Left lobe of liver (tissue), 2 donors: ENCODE results near the gene HASPIN. TPM values are rescaled to one million over a fixed set of nuclear protein-coding genes. Genes with fewer than 3 reads are reported as not detected.
A peak's percentile ranks its signal among the peaks of the same experiment; 100 is the strongest.
"Not testable (repeated sequence)": the region's sequence is repeated elsewhere in the genome, so short reads cannot be mapped to it uniquely, and the experiment has no call there.

ENCODE experiments used
- ATAC-seq: fragments of 200-7000 bp; cut with Tn5 transposase; one replicate; pipeline ENCODE4 v1.9.1; 2020; ENCODE audit warnings: mild to moderate bottlenecking, moderate library complexity
- DNase-seq: peaks from one replicate; pipeline ENCODE4 v3.0.0-alpha.2; 2020; ENCODE audit warnings: low spot score
- total RNA-seq: library from RNA; stranded (reverse); gene quantifications from one replicate; pipeline ENCODE4 v1.2.1, GENCODE V29; 2021
- donor health status: DM: no; HTN: no; CAD: no; lungs with moderate emphysema.
- donor health status: DM: no; HTN: yes; CAD: no.

HASPIN gene
- total RNA-seq, 1 donor from 2014 or later = 0.05 TPM

DNA sequence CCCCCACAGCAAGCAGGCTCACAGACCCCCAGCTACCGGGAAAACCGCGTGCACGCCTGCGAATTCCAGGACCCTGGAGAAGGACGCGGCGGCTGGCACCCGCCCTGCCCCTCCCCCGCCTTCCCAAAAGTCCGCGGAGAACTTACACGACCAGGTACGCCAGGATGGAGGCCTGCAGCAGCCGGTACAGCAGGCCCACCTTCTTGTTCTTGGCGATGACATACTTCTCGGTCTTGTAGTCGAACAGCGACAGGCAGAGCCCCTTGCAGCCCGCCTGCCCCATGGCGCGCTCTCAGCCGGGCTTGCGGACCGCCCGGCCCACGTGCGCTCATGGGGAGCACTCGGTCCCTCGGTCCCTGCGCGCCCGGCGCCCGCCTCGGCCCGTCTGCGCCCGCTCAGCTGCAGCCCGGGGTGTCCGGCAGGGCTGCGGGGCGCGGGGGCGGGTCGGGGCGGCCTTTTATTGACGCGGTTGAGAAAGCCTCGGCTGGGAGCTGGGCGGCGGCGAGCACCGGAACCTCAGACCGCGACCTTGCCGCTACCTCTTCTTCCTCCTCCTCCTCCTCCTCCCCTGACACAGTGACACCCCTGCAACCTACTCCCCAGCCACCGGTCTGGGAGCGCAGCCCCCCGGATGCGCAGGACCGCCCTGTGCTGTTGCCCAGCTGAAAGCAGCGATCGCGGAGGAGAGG is 27.8 kb upstream of the HASPIN start, which contains the start of gene P2RX5:
TSS of gene P2RX5 (minus strand) at position 433 of the 689 bp plus-strand sequence. CDS start at position 283, 150 bp downstream.
- DNase-seq = no peak
- peak; percentile 63 for ATAC-seq

GRCh38 chr17:3697103-3697476 is 26.6 kb upstream of the HASPIN start:
- ATAC-seq (no peak), DNase-seq (no peak)

- DNase-seq (no peak), ATAC-seq (no peak)
These were observed 25.6 kb upstream of the HASPIN start for GRCh38 chr17:3698139-3698538.

DNA sequence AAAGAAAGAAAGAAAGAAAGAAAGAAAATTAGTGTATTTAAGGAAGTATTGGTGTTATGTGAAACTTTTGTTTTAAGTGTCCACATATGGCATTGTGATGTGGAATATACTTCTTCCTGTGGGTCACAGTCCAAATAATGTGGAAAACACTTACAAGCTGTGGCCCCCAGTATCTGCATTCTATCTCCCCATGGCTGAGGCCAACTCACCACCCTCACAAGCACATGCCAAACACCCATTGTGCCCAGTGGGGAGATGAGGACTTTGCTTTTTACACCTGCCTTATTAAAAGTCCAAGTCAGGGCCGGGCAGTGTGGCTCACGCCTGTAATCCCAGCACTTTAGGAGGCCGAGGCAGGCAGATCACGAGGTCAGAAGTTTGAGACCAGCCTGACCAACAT is 23.8 kb upstream of the HASPIN start:
- DNase-seq (no peak), ATAC-seq (no peak)

DNA sequence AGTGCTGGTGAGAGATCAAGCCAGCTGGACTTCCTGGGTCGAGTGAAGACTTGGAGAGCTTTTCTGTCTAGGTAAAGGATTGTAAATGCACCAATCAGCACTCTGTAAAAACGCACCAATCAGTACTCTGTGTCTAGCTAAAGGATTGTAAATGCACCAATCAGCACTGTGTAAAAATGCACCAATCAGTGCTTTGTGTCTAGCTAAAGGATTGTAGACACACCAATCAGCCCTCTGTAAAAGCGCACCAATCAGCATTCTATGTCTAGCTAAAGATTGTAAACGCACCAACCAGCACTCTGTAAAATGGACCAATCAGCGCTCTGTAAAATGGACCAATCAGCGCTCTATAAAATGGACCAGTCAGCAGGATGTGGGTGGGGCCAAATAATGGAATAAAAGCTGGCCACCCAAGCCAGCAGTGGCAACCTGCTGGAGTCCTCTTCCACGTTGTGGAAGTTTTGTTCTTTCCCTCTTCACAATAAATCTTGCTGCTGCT is 21.6 kb upstream of the HASPIN start:
- ATAC-seq, DNase-seq: not testable (repeated sequence)

DNA sequence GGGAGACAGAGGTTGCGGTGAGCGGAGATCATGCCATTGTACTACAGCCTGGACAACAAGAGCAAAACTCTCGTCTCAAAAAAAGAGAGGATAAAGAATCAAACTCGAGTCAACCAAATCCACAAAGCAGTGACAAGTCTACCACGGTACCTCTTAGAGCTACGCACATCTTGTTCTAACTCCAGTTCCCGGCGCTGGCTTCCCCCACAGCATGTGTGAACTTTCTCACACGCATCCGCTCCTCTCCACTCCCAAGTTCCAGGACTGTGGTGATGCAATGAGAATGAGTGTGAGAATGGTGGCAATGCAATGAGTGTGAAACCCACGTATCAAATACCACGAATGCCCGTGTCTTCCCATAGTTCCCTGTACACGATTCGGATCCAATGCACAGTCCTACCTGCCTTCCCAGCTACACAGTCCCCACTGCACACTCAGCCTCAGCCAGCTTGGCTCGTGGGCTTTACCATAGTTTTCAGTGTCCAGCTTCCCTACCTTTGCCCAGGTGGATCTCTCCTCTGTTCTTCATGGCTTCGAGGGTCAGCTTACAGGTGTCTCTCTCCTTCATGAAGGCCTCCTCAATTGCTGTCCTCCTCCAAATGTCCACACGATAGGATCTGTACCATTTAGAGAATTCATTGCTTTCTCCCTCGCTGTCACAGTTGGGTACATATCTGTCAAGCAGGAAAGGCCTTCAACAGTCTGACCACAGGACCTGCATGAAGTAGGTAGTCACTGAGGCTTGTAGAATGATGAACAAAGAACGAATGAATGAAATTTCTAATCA is 18.6 kb upstream of the HASPIN start:
- no peak for DNase-seq
- no peak for ATAC-seq

DNA sequence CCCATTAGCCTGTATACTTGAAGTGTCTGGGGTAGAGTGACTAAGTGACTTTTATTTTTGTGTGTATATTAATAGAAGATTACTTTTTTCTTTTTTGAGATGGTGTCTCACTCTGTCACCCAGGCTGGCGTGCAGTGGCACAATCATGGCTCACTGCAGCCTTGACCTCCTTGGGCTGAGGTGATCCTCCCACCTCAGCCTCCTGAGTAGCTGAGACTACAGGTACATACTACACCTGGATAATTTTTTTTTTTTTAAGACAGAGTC is 18.1 kb upstream of the HASPIN start:
- not testable (repeated sequence) for DNase-seq, ATAC-seq

DNA sequence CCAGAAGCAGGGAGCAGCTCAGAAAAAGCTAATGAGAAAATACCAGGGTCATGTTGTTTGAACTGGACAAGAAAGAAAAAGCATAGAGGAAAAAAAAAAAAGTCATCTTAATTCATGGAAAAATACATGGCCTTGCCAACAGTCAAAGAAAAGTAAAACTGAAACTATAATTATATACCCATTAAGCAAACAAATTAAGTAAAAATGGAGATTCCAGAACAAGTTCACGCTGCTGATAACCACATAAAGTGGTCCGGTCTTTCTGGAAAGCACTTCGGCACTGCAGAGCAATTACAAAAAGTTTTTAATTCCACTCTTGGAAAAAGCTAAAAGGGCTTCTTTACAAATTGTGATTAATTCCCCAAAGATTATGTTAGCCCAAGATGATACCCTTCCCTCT is 15.3 kb upstream of the HASPIN start:
- DNase-seq (no peak), ATAC-seq (no peak)

GRCh38 chr17:3710951-3711383 is 12.7 kb upstream of the HASPIN start:
- DNase-seq = no peak
- ATAC-seq = no peak

- DNase-seq = no peak
These were observed 10.8 kb upstream of the HASPIN start for GRCh38 chr17:3712811-3713463.

GRCh38 chr17:3715296-3715695 is 8.4 kb upstream of the HASPIN start:
- DNase-seq (no peak), ATAC-seq (no peak)

More at GRCh38 chr17:3712811-3713463, 10.8 kb upstream of the HASPIN start:
- no peak for ATAC-seq

GRCh38 chr17:3718201-3718600 is 5.5 kb upstream of the HASPIN start:
- ATAC-seq (no peak), DNase-seq (no peak)

DNA sequence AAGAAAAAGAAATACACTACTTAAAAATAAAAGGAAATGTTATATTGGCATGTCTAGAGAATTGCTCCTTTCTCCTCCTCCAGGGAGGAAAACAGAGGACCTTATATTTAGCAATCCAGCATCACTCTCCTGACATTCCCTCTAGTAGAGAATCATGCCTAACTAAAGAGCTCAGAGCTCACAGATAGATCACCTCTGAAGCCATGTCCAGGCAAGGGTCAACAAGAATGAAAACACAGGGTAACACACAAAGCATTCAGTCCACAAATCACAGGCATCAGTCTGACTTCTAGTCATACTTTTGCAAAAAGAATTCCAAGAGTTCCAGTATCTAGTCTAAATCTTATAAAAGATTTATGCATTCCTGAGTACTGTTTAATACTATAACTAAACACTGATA is 4.4 kb upstream of the HASPIN start:
- DNase-seq = no peak

DNA sequence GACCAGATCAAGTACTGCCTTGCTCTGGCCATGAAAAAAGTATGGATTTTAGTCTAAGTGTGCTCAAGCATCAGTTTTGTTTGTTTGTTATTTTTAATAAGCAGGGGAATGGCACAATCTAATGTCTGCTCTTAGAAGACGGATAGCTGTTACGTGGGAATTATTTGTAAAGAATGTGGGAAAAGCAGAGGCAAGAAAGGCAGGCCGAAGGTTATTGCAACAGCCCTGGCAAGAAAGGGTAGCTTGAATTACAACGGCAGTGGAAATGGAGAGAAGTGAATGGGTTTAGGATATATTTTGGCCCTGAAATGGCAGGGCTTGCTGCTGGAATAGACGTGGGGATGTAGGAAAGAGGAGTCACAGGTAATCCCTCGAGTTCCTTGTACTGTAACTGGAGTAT is 987 bp upstream of the HASPIN start:
- DNase-seq = no peak
- no peak for ATAC-seq

More for the DNA sequence above, 4.4 kb upstream of the HASPIN start:
- ATAC-seq = no peak

- no peak for DNase-seq
- no peak for ATAC-seq
These were observed 531 bp upstream of the HASPIN start for GRCh38 chr17:3723188-3723555.

DNA sequence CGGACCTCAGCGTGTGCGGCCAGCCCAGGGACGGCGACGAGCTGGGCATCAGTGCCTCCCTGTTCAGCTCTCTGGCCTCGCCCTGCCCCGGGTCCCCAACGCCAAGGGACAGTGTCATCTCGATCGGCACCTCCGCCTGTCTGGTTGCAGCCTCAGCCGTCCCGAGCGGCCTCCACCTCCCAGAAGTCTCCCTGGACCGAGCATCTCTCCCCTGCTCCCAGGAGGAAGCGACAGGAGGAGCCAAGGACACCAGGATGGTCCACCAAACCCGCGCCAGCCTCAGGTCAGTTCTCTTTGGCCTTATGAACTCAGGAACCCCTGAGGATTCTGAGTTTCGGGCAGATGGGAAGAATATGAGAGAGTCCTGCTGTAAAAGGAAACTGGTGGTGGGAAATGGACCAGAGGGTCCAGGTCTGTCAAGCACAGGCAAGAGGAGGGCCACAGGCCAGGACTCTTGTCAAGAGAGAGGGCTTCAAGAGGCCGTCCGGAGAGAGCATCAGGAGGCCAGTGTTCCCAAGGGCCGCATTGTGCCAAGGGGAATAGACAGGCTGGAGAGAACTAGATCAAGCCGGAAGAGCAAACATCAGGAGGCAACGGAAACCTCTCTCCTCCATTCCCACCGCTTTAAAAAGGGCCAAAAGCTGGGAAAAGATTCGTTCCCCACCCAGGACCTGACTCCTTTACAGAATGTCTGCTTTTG is 825 bp downstream of the HASPIN start:
- ATAC-seq = no peak

DNA sequence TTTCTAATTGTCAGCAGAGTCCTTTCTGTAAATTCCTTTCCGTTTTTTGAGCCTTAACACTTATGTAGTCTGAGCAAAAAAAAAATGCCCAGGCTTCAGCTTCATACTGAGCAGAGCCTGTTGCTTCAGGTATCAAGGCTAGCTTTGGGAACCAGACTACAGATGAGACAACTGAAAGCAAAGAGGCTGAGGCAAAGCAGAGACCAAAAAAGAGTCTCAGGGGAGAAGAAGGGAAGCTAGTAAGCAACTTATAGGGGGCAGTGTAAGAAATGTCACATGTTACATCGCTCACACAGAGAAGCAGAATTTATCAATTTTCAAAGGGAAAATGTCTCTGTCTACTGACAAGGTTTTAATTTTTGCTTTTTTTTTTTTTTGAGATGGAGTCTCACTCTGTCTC is 3.3 kb downstream of the HASPIN start:
- ATAC-seq (no peak), DNase-seq (no peak)

More for the DNA sequence above, 825 bp downstream of the HASPIN start:
- no peak for DNase-seq

DNA sequence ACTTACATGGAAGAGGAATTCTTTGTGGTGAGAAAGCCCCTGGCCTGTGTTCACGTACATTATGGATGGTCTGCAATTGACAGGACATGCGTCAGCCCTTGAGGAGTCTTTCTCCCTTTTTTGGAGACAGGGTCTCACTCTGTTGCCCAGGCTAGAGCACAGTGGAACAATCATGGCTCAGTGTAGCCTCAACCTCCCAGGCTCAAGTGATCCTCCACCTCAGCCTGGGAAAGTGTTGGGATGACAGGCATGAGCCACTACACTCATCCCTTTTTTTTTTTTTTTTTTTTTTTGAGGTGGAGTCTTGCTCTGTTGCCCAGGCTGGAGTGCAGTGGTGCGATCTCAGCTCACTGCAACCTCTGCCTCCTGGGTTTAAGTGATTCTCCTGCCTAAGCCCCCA is 4.4 kb downstream of the HASPIN start:
- ATAC-seq, DNase-seq: not testable (repeated sequence)

- DNase-seq = no peak
- ATAC-seq = no peak
These were observed 6.2 kb downstream of the HASPIN start for GRCh38 chr17:3729881-3730280.

GRCh38 chr17:3730881-3731429 is 7.3 kb downstream of the HASPIN start:
- ATAC-seq = no peak

DNA sequence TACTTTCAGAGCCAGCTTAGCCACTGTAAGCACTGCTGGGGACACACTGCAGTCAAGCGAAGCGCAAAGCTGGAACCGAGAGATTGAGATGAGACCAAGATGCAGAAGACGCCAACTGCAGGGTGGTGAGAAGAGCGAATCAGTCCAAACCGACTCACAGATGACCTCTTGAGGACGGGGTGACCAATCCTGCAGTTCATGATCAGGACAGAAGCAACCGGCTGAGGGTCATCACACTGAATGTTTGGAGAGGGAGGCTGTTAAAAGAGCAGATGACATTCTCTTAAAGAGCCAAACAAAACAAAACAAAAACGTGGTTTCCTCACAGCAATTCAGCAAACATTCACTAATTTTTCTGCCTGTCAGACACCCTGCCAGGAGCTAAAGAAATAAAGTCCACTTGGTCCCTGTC is 8.5 kb downstream of the HASPIN start:
- DNase-seq (no peak), ATAC-seq (peak; percentile 83)

More at GRCh38 chr17:3730881-3731429, 7.3 kb downstream of the HASPIN start:
- no peak for DNase-seq
